ENCODE results near the gene KMO.

Gene KMO

DNA sequence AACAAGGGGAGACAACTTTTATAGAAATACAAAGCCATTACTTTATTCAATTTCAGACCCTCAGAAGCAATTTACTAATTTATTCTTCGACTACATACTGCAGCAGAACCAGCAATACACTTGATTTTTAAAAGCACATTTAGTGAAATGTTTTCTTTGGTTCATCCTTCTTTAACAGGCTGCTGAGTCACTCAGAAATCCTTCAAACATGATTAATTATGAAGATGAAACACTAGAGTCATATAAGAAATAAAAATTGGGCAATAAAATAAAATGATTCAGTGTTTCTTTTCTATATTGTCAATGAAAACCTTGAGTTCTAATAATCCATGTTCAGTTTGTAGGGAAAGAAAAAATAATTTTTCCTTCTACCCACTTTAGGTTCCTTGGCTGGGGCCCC lies 61.0 kb downstream of the KMO start:
- Histone ChIP-seq H3K9me3 (ENCODE audit: control insufficient read depth, insufficient read depth, low read length) (no peaks in the 10 kb centered on the region), H3K36me3 (ENCODE audit: insufficient read depth, low read length) (no peaks in the 10 kb centered on the region), H3K4me1 (ENCODE audit: insufficient read depth, low read length) (0 out of 2 replicates have a peak, but pooled peaks cover 6% of the 10 kb centered on the region), H3K9ac (ENCODE audit: low read depth, low read length) (no peak overlapping the region)

DNA sequence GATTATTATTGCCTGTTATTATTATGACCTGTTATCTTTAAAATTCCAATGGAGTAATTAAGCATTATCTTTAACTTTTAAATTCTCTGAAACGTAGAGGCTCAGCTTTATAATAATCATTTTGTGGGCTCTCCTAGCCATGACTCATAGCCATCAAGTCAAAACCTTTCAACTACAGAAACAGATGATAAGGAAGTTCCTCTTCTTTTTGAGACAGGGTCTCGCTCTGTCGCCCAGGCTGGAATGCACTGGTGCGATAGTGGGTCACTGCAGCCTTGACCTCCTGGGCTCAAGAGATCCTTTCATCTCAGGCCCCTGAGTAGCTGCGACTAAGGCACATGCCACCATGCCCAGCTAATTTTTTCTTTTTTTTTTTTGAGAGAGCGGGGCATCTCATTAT lies 64.5 kb downstream of the KMO start:
- Histone ChIP-seq H3K36me3 (ENCODE audit: insufficient read depth, low read length) (no peaks in the 10 kb centered on the region), H3K9me3 (ENCODE audit: control insufficient read depth, insufficient read depth, low read length) (no peaks in the 10 kb centered on the region), H3K9ac (ENCODE audit: low read depth, low read length) (no peak overlapping the region), H3K4me1 (ENCODE audit: insufficient read depth, low read length) (no peaks in the 10 kb centered on the region)

DNA sequence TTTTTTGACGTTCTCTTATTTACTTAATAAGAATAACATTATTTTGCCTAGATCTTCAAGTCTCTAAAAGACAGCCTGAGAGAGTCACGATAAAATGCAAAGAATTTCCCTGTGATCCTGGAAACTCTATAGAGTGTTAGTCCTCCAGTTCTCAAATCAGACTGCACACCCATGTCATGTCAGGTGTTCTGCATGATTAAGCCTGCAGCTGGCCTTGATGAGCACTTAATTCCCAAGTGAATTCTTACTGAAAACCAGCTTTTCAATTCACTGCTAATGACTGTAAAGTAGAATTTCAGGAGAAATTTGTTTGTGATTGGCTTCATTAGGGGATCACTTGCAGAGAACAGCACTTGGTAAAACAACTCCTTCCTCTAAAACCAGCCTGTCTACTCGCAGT lies 66.1 kb downstream of the KMO start:
- Histone ChIP-seq H3K4me1 (ENCODE audit: insufficient read depth, low read length) (no peaks in the 10 kb centered on the region), H3K9me3 (ENCODE audit: control insufficient read depth, insufficient read depth, low read length) (no peaks in the 10 kb centered on the region), H3K36me3 (ENCODE audit: insufficient read depth, low read length) (no peaks in the 10 kb centered on the region), H3K9ac (ENCODE audit: low read depth, low read length) (no peak overlapping the region)

DNA sequence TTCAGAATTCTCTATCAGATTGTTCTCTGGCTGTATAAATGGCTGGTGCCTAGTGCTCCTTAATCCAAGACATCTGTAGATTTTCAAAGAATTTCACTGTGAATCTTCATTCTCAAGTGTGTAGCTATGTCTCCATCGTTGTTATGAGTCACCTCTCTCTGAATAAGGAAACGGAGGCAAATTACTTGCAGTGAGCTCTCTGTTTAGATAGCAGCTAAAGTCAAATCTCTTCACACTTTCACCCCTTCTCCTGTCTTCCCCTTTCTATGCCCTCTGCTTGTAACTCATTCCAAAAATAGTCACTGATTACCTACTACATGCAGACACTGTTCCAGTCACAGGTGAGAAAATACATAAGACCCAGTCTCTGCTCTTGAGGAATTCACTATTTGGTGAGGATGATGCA lies 68.3 kb downstream of the KMO start:
- Histone ChIP-seq H3K9me3 (ENCODE audit: control insufficient read depth, insufficient read depth, low read length) (no peaks in the 10 kb centered on the region), H3K9ac (ENCODE audit: low read depth, low read length) (no peak overlapping the region), H3K4me1 (ENCODE audit: insufficient read depth, low read length) (no peaks in the 10 kb centered on the region), H3K36me3 (ENCODE audit: insufficient read depth, low read length) (no peaks in the 10 kb centered on the region)

DNA sequence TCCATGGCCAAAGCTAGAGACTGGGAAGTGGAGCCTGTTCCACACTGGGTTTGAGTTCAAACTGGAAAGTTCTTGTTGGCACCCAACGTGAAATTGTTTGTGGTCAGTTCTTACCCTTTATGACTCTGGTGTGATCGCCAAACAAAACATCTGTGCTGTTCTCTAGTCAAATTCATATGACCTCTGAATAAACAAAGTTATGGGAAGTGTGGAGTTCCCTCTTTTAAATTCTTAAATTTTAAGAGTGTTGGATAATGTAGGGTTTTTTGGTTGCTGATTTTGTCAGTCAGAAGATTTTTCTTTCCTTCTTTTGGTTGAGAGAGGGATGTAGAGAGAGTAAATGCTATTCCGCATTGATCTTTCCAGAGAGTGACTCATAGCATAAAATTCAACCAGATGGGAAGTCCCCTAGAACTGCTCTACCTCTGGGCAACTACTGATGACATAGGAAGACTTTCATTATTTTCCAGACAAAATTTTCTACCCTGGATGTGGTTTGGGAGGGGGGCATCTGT lies 71.6 kb downstream of the KMO start:
- Histone ChIP-seq H3K9ac (ENCODE audit: low read depth, low read length) (no peak overlapping the region), H3K36me3 (ENCODE audit: insufficient read depth, low read length) (no peaks in the 10 kb centered on the region), H3K9me3 (ENCODE audit: control insufficient read depth, insufficient read depth, low read length) (no peaks in the 10 kb centered on the region), H3K4me1 (ENCODE audit: insufficient read depth, low read length) (no peaks in the 10 kb centered on the region)

DNA sequence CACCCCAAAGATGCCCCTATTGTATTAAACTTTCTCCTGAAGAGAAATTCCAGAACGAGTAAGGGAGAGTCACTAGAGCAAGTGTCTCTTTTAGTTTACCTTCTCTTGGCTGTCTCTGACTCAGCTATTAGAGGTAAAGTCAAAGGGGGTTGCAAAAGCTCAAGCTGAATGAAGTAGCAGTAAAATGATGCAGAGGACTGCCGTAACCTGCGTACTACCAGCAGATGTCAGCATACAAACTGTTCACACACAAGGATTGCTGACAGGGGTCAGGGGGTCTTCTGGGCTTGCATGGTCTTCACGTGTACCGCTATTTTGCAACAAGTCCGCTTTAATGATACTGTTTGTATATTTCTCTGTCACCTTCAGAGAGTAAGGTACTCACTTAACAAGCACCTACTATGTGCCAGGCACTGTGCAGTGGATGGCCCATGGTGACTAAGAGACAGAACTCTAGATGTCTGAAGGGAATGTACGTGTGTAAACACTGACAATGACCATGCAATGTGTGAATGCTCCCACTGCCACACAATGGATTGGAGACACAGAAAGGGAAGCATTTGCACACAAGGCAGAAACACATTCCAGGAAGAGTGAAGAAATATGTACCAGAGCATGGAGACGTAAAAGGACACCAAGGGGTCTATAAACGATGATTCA lies 73.1 kb downstream of the KMO start:
- Histone ChIP-seq H3K36me3 (ENCODE audit: insufficient read depth, low read length) (no peaks in the 10 kb centered on the region), H3K4me1 (ENCODE audit: insufficient read depth, low read length) (no peaks in the 10 kb centered on the region), H3K9me3 (ENCODE audit: control insufficient read depth, insufficient read depth, low read length) (no peaks in the 10 kb centered on the region), H3K9ac (ENCODE audit: low read depth, low read length) (no peak overlapping the region)

DNA sequence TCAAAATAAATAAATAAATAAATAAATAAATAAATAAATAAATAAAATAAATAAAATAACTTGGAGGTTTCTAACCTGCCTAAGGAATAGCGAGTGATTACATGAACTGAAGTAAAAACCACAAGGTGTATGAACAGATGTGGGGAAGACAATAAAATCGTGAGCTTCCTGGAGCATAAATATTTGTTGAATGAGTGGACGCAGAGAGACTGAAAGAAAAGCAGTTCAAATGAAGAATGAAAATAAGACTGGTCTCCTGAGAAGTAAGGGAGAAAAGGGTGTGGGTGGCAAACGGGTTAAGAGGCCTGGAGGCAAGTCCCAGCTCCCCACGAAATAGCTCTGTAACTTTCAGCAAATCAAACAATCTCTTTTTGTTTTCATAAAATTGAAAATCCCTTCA lies 74.4 kb downstream of the KMO start:
- Histone ChIP-seq H3K9me3 (ENCODE audit: control insufficient read depth, insufficient read depth, low read length) (no peaks in the 10 kb centered on the region), H3K4me1 (ENCODE audit: insufficient read depth, low read length) (peaks cover 4% of the 10 kb centered on the region; the same call in 1 of the 2 replicates), H3K9ac (ENCODE audit: low read depth, low read length) (no peak overlapping the region), H3K36me3 (ENCODE audit: insufficient read depth, low read length) (no peaks in the 10 kb centered on the region)

DNA sequence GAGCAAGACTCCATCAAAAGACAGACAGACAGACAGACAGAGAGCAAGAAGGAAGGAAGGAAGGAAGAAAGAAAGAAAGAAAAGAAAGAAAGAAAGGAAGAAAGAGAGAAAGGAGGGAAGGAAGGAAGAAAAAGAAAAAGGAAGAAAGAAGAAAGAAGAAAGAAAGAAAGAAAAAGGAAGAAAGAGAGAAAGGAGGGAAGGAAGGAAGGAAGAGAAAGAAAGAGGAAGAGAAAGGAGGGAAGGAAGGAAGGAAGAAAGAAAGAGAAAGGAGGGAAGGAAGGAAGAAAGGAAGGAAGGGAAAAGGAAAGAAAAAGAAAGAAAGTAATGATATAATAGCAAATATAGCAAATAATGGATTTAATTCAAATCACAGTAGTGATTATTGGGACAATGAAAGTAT lies 75.3 kb downstream of the KMO start:
- no peaks in the 10 kb centered on the region for H3K9me3 ChIP-seq (ENCODE audit: control insufficient read depth, insufficient read depth, low read length)
- H3K36me3 ChIP-seq (ENCODE audit: insufficient read depth, low read length), result no peaks in the 10 kb centered on the region
- H3K4me1 ChIP-seq (ENCODE audit: insufficient read depth, low read length), result peaks cover 5% of the 10 kb centered on the region; the same call in 1 of the 2 replicates
- H3K9ac ChIP-seq (ENCODE audit: low read depth, low read length), result no peak overlapping the region

DNA sequence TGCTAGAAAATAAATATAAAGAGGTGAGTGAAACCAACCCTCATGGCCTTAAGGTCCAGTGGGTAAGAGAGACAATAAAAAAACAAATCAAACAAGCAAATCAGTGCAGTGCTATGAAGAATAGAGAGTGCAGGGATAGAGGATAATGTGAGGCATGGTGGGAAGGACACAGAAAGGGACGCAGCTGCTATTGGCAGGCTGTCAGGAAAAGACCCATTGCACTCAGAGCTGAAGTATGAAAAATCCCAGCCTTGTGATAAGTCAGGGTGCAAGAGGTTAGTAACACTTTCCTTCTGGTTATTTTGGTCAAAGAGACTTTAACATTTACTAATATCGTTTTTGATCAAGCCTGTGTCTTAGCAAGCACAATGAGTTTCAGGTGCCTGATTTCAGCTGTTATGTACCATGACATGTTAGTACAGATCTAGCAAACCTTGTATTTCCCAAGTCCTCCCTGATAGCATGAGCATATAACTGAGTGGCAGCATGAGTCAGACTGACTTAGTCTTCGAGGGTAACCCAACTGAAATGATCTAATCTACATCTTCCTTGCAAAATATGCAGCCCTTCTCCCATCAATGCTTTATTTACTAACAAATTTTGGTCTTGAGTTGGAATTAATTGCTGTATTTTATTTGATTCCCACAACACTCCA lies 76.3 kb downstream of the KMO start:
- Histone ChIP-seq H3K4me1 (ENCODE audit: insufficient read depth, low read length) (peaks cover 5% of the 10 kb centered on the region; the same call in 1 of the 2 replicates), H3K9ac (ENCODE audit: low read depth, low read length) (no peak overlapping the region), H3K36me3 (ENCODE audit: insufficient read depth, low read length) (no peaks in the 10 kb centered on the region), H3K9me3 (ENCODE audit: control insufficient read depth, insufficient read depth, low read length) (no peaks in the 10 kb centered on the region)

DNA sequence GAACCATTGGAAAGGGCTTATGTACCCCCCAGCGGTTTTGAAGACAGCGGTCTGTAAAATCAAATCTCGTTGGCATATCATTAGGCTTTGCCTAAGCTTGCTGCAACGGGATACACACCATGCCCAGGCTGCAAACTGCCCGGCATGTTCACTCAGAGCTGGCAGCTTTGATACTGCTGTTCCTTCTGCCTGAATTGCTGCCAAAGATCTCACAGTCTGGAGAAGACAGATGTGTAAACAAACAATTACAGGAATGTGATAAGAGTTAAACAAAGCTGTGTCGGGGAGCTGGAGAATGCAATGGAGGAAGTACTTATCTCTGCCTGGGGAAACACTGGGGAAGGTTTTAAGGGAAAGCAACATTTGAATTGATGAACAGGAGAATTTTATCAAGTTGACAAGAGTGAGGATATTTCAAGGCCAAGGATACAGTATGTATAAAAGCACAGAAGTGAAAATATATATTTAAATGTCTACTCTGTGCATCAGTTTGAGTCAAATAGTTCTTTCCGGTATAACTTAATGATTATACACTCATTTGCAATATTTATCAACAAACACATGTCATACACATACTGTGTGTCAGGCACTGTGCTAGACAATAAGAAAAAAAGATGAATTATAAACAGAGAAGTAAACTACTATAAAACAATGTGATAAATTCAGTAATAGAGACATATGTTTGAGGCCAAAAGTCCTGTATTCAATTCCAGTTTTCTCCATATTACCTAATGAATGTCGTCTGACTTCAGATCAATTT lies 78.1 kb downstream of the KMO start:
- Histone ChIP-seq H3K4me1 (ENCODE audit: insufficient read depth, low read length) (peaks cover 5% of the 10 kb centered on the region; the same call in 1 of the 2 replicates), H3K9ac (ENCODE audit: low read depth, low read length) (no peak overlapping the region)

DNA sequence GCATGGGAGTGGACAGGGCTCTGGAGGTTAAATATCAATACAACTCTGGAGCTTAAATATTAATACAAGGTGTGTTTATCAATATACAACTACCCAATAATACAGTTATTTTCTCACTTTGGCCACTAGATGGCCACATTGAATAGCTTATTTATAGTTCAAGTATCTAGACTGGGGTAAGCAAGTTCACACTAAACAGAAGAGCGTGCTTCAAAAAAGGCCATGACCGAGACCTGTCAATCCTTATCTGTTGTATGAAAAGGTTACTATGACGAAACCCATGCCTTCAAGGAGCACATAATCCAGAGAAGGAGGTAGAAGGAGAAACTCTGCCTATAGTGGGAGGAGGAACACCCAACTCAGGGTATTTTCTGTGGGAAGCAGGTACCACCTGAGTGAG lies 78.9 kb downstream of the KMO start:
- Histone ChIP-seq H3K9me3 (ENCODE audit: control insufficient read depth, insufficient read depth, low read length) (no peaks in the 10 kb centered on the region), H3K36me3 (ENCODE audit: insufficient read depth, low read length) (no peaks in the 10 kb centered on the region), H3K9ac (ENCODE audit: low read depth, low read length) (no peak overlapping the region), H3K4me1 (ENCODE audit: insufficient read depth, low read length) (peaks cover 5% of the 10 kb centered on the region; the same call in 1 of the 2 replicates)

More for the DNA sequence above, 78.1 kb downstream of the KMO start:
- Histone ChIP-seq H3K9me3 (ENCODE audit: control insufficient read depth, insufficient read depth, low read length) (no peaks in the 10 kb centered on the region), H3K36me3 (ENCODE audit: insufficient read depth, low read length) (no peaks in the 10 kb centered on the region)

DNA sequence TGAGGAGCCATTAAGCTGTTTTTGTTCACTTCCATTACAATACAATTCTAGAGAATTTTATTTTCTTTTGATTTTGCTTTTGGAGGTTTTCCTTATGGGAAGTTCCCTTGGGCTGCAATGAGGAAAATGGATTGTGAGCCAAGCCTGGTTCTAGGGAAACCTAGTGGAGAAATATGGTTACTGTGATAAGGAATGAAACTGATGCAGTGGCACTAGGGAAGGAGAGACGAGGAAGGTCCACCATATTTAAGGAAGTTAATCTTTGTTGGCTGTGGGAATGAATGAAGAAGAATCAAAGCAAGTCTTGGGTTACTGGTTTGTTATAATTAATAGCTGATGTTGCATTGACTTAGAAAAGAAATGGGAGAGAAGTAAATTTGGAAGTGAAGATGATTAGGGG lies 79.6 kb downstream of the KMO start:
- no peaks in the 10 kb centered on the region for H3K9me3 ChIP-seq (ENCODE audit: control insufficient read depth, insufficient read depth, low read length)
- H3K9ac ChIP-seq (ENCODE audit: low read depth, low read length), result no peak overlapping the region
- peaks cover 5% of the 10 kb centered on the region; the same call in 1 of the 2 replicates for H3K4me1 ChIP-seq (ENCODE audit: insufficient read depth, low read length)
- no peaks in the 10 kb centered on the region for H3K36me3 ChIP-seq (ENCODE audit: insufficient read depth, low read length)

DNA sequence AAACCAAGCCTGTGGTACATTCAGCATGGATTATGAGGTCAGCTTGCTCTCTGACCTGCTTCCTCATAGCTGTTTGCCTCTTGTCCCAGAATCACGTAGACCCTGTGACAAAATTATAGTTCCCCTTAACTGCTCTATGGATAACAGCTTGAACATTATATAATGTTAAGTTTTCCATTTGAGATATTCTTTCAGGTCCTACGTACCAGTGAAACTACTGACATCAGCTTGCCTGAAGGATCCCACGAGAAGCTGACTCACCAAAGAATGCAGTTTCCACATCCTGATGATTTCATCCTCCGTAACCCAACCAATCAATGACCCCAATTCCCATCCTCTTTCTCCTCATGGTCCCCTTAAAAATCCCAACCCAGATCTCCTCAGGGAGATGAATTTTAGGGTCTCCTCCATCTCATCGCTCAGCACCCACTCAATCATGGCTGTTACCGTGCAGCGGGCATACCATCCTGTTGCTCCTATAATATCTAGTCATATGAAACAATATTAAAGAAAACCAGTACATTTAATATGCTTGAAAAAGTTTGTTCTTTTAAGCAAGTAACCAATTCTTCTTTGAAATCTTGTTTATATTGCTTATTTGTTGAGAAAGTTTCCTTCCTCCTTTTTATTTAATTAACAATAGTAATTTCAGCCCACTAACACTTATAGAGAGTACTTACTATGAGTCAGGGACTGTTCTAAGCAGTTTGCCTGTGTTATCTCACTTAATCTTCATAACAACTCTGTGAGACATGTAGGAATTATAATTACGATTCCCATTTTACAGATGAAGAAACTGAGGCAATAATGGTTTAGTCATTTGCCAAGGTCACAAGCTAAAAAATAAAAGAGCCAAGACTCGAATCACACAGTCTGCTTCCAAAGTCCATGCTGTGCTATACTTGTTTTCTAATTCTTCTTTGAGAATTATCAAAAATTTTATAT lies 80.6 kb downstream of the KMO start:
- Histone ChIP-seq H3K9me3 (ENCODE audit: control insufficient read depth, insufficient read depth, low read length) (no peaks in the 10 kb centered on the region), H3K9ac (ENCODE audit: low read depth, low read length) (no peak overlapping the region), H3K4me1 (ENCODE audit: insufficient read depth, low read length) (peaks cover 5% of the 10 kb centered on the region; the same call in 1 of the 2 replicates), H3K36me3 (ENCODE audit: insufficient read depth, low read length) (no peaks in the 10 kb centered on the region)

DNA sequence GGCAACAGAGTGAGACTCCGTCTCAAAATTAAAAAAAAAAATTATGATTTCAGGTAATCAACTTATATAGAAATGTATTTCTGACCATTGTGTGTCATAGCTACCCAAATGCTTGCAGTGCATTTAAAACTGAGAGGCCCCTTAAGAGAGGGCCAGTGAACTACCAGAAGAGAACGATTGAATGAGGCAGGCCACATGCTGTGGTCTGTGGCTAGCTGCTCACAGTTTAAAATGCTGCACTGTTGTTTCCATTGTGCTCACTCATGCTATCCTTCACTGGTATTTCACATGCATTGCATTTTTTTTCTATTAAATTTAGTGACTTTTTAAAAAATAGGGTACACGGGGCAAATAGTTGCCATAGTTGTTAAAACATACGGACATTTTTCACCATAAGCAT lies 82.0 kb downstream of the KMO start:
- no peak overlapping the region for H3K9ac ChIP-seq (ENCODE audit: low read depth, low read length)
- no peaks in the 10 kb centered on the region for H3K36me3 ChIP-seq (ENCODE audit: insufficient read depth, low read length)
- H3K9me3 ChIP-seq (ENCODE audit: control insufficient read depth, insufficient read depth, low read length), result no peaks in the 10 kb centered on the region
- H3K4me1 ChIP-seq (ENCODE audit: insufficient read depth, low read length), result peaks cover 5% of the 10 kb centered on the region; the same call in 1 of the 2 replicates

Measured in ES-I3 (cell line).